ENCODE results near the gene RNF123. TPM values are rescaled to one million over a fixed set of nuclear protein-coding genes. Genes with fewer than 3 reads are reported as not detected.
"Not testable (repeated sequence)": the region's sequence is repeated elsewhere in the genome, so short reads cannot be mapped to it uniquely, and the experiment has no call there.

Gene RNF123
- total RNA-seq, 1 experiment from 2014 or later = 40.6 TPM

DNA sequence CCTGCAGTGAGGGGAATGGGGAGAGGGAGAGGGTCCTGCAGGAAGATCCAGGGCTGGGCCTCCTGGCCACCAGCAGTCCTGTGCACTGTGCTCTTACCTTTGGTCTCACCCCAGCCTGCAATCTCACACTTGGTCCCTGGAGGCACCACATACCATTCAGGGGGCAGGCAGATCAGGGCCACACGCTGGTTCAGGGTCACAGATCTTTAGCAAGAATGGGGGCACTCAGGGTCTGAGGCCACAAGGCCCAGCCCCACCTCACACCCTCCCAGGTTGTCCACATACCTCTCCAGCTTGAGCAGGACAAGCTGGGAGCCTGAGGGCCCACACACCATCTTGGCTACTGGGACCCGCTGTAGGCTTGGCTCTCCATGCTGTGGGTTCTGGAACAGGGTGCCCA is 4.9 kb upstream of the RNF123 start:
- H3K36me3 Mint-ChIP-seq (ENCODE audit: insufficient read depth in 1 of 3, low read depth in 3 of 3) = peaks cover 17 to 45% (median 42%) of the 10 kb centered on the region in 3 experiments; a peak in 6 of 7 replicates
- not testable (repeated sequence) for H3K4me3 Mint-ChIP-seq; H4K20me1 ChIP-seq (ENCODE audit: control insufficient read depth, insufficient read depth, insufficient read length); H3K4ac ChIP-seq (ENCODE audit: low read depth, low read length); H3K9ac ChIP-seq (ENCODE audit: extremely low read depth, insufficient read length, low read length); H3K18ac ChIP-seq (ENCODE audit: insufficient read length, low read depth, low read length); H2AK5ac ChIP-seq (ENCODE audit: insufficient read length, low read length); H4K91ac ChIP-seq (ENCODE audit: insufficient read length, low read depth, low read length); H3K9me3 ChIP-seq (ENCODE audit: control insufficient read depth, low read depth, low read length); H3K27me3 ChIP-seq (ENCODE audit: insufficient read depth, low read length); H3K27ac Mint-ChIP-seq; H2BK12ac ChIP-seq (ENCODE audit: insufficient read length, low read depth, low read length); H3T11ph ChIP-seq (ENCODE audit: low read length); H3K9me3 Mint-ChIP-seq; H3K14ac ChIP-seq (ENCODE audit: insufficient read depth, low read length); H3K56ac ChIP-seq (ENCODE audit: insufficient read length, low read depth, low read length); H2AFZ ChIP-seq (ENCODE audit: low read length); DNase-seq; H2BK20ac ChIP-seq (ENCODE audit: low read depth, low read length, poor library complexity, severe bottlenecking); H2BK120ac ChIP-seq (ENCODE audit: low read depth, low read length, poor library complexity, severe bottlenecking); H3K23ac ChIP-seq (ENCODE audit: insufficient read length, low read depth, low read length); H4K8ac ChIP-seq (replicated peaks; ENCODE audit: insufficient read length, low read depth, low read length); H3K27me3 Mint-ChIP-seq (ENCODE audit: low read depth); H2BK5ac ChIP-seq (ENCODE audit: insufficient read length, low read length); H2BK15ac ChIP-seq (ENCODE audit: low read depth, low read length); H3K4me2 ChIP-seq (ENCODE audit: insufficient read depth, insufficient read length, low read length); H3K79me1 ChIP-seq (ENCODE audit: insufficient read depth, low read depth, low read length, poor library complexity, severe bottlenecking); H3K27ac ChIP-seq (ENCODE audit: insufficient read length, low read depth, low read length); H3K23me2 ChIP-seq (ENCODE audit: insufficient read length, low read depth, low read length, poor library complexity, severe bottlenecking); H3K79me2 ChIP-seq (ENCODE audit: insufficient read depth, low read length); H3K4me1 ChIP-seq (ENCODE audit: insufficient read depth, low read length); H4K5ac ChIP-seq (ENCODE audit: insufficient read length, low read depth, low read length)
- WGBS (ENCODE audit: extremely low coverage, insufficient read length, low lambda C conversion rate) = no CpG with 5 or more reads among the region's 2 CpGs
- peaks cover 11 to 22% of the 10 kb centered on the region in 2 experiments for H3K4me1 Mint-ChIP-seq
- TF ChIP-seq, protein P1, sequence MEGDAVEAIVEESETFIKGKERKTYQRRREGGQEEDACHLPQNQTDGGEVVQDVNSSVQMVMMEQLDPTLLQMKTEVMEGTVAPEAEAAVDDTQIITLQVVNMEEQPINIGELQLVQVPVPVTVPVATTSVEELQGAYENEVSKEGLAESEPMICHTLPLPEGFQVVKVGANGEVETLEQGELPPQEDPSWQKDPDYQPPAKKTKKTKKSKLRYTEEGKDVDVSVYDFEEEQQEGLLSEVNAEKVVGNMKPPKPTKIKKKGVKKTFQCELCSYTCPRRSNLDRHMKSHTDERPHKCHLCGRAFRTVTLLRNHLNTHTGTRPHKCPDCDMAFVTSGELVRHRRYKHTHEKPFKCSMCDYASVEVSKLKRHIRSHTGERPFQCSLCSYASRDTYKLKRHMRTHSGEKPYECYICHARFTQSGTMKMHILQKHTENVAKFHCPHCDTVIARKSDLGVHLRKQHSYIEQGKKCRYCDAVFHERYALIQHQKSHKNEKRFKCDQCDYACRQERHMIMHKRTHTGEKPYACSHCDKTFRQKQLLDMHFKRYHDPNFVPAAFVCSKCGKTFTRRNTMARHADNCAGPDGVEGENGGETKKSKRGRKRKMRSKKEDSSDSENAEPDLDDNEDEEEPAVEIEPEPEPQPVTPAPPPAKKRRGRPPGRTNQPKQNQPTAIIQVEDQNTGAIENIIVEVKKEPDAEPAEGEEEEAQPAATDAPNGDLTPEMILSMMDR (conservative IDR thresholded peaks at IDR 0.05) = peak; percentile 18; the same call in 1 of the 3 replicates

DNA sequence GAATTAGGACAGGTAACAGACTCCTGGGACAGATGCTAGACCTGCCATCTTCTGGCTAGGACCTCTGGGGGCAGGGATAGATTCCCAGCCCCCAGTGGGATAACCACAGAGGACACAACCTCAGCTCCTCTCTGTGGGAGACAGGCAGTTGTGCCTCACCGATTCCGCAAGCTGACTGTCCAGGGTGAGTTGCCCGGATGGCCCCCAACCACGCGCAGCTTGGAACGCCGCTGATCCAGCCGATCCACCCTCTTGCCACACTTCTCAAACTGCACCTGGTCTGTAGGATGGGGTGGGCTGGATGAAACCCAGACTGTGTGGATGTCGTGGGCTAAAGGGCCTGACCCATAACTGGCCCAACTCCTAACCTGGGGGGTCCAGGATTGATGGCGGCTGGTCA is 4.3 kb upstream of the RNF123 start:
- not testable (repeated sequence) for H3K27me3 Mint-ChIP-seq (ENCODE audit: low read depth); H2AFZ ChIP-seq (ENCODE audit: low read length); DNase-seq; H3K4me2 ChIP-seq (ENCODE audit: insufficient read depth, insufficient read length, low read length); H3K4me1 ChIP-seq (ENCODE audit: insufficient read depth, low read length); H4K5ac ChIP-seq (ENCODE audit: insufficient read length, low read depth, low read length); H3K27me3 ChIP-seq (ENCODE audit: insufficient read depth, low read length); H2AK5ac ChIP-seq (ENCODE audit: insufficient read length, low read length); H3K27ac ChIP-seq (ENCODE audit: insufficient read length, low read depth, low read length); H2BK5ac ChIP-seq (ENCODE audit: insufficient read length, low read length); H3K18ac ChIP-seq (ENCODE audit: insufficient read length, low read depth, low read length); H3T11ph ChIP-seq (ENCODE audit: low read length); H4K8ac ChIP-seq (replicated peaks; ENCODE audit: insufficient read length, low read depth, low read length); H4K20me1 ChIP-seq (ENCODE audit: control insufficient read depth, insufficient read depth, insufficient read length); H3K56ac ChIP-seq (ENCODE audit: insufficient read length, low read depth, low read length); H3K79me1 ChIP-seq (ENCODE audit: insufficient read depth, low read depth, low read length, poor library complexity, severe bottlenecking); H4K91ac ChIP-seq (ENCODE audit: insufficient read length, low read depth, low read length); H3K27ac Mint-ChIP-seq; H2BK120ac ChIP-seq (ENCODE audit: low read depth, low read length, poor library complexity, severe bottlenecking); H2BK12ac ChIP-seq (ENCODE audit: insufficient read length, low read depth, low read length); H3K9ac ChIP-seq (ENCODE audit: extremely low read depth, insufficient read length, low read length); H3K23me2 ChIP-seq (ENCODE audit: insufficient read length, low read depth, low read length, poor library complexity, severe bottlenecking); H3K23ac ChIP-seq (ENCODE audit: insufficient read length, low read depth, low read length); H3K4ac ChIP-seq (ENCODE audit: low read depth, low read length); H3K9me3 Mint-ChIP-seq; H3K9me3 ChIP-seq (ENCODE audit: control insufficient read depth, low read depth, low read length); H3K14ac ChIP-seq (ENCODE audit: insufficient read depth, low read length); H2BK15ac ChIP-seq (ENCODE audit: low read depth, low read length); H3K79me2 ChIP-seq (ENCODE audit: insufficient read depth, low read length); H2BK20ac ChIP-seq (ENCODE audit: low read depth, low read length, poor library complexity, severe bottlenecking)
- H3K4me3 Mint-ChIP-seq = peak overlapping the region; percentile 36 to 69; a peak in 4 of 5 replicates
- no CpG with 5 or more reads among the region's 10 CpGs for WGBS (ENCODE audit: extremely low coverage, insufficient read length, low lambda C conversion rate)
- peaks cover 12 to 39% (median 35%) of the 10 kb centered on the region in 3 experiments; a peak in 6 of 7 replicates for H3K36me3 Mint-ChIP-seq (ENCODE audit: insufficient read depth in 1 of 3, low read depth in 3 of 3)
- peaks cover 14 to 26% of the 10 kb centered on the region in 2 experiments for H3K4me1 Mint-ChIP-seq

Data from H9 (cell line).